ENCODE data around the gene DST. TPM values are rescaled to one million over a fixed set of nuclear protein-coding genes. Genes with fewer than 3 reads are reported as not detected.
A peak's percentile ranks its signal among the peaks of the same experiment; 100 is the strongest.

DST gene
- total RNA-seq, 4 donors from 2014 or later, result 114 to 219 (median 204) TPM

GRCh38 chr6:56574292-56574691, 68.4 kb downstream of the DST start:
- H3K9me3 ChIP-seq, result no peaks in the 10 kb centered on the region
- H3K27ac ChIP-seq, result peak overlapping the region in 1 of 4 donors; percentile 3
- intact Hi-C loops (cut with DNase I; ENCODE audit: low total_unique reads) (no loop called here), in situ Hi-C loops (cut with MboI; ENCODE audit: low sequenced_read_pairs in 4 of 4) (loop anchor here in 1 of 4 donors (10.0 kb wide), 1 partner anchor 209 kb away; no protein-coding TSS in a partner anchor)
- H3K4me1 ChIP-seq, result no peaks in the 10 kb centered on the region
- no peaks in the 10 kb centered on the region for H3K27me3 ChIP-seq
- no peak for ATAC-seq
- H3K4me3 ChIP-seq, result no peak overlapping the region
- TF ChIP-seq CTCF (IDR thresholded peaks at IDR 0.05 in 4 of 5, conservative IDR thresholded peaks at IDR 0.05 in 1 of 5) (no peak), POLR2A (IDR thresholded peaks at IDR 0.05) (no peak)
- no peak for DNase-seq
- H3K36me3 ChIP-seq, result peaks cover 0 to 28% of the 10 kb centered on the region in 2 donors

- Histone ChIP-seq H3K27me3 (no peaks in the 10 kb centered on the region), H3K9me3 (no peaks in the 10 kb centered on the region), H3K4me1 (no peaks in the 10 kb centered on the region), H3K36me3 (peaks cover 0 to 30% of the 10 kb centered on the region in 2 donors), H3K4me3 (no peak overlapping the region), H3K27ac (peak overlapping the region in 1 of 4 donors; percentile 3)
- intact Hi-C loops (cut with DNase I; ENCODE audit: low total_unique reads) (no loop called here), in situ Hi-C loops (cut with MboI; ENCODE audit: low sequenced_read_pairs in 4 of 4) (loop anchor here in 1 of 4 donors (10.0 kb wide), 1 partner anchor 209 kb away; no protein-coding TSS in a partner anchor)
- no peak for TF ChIP-seq POLR2A (IDR thresholded peaks at IDR 0.05)
- TF ChIP-seq CTCF (IDR thresholded peaks at IDR 0.05 in 4 of 5, conservative IDR thresholded peaks at IDR 0.05 in 1 of 5), result no peak
- ATAC-seq (no peak), DNase-seq (no peak)
Observed at GRCh38 chr6:56573624-56574023, 69.1 kb downstream of the DST start.

- Histone ChIP-seq H3K4me1 (no peaks in the 10 kb centered on the region), H3K27me3 (no peaks in the 10 kb centered on the region), H3K4me3 (no peak overlapping the region), H3K36me3 (peaks cover 0 to 31% of the 10 kb centered on the region in 2 donors), H3K27ac (peak overlapping the region in 1 of 4 donors; percentile 6), H3K9me3 (no peaks in the 10 kb centered on the region)
- in situ Hi-C loops (cut with MboI; ENCODE audit: low sequenced_read_pairs in 4 of 4), result loop anchor here in 1 of 4 donors (10.0 kb wide), 1 partner anchor 208 kb away; no protein-coding TSS in a partner anchor
- ATAC-seq (no peak), DNase-seq (no peak)
- TF ChIP-seq CTCF (IDR thresholded peaks at IDR 0.05 in 4 of 5, conservative IDR thresholded peaks at IDR 0.05 in 1 of 5), result no peak
- TF ChIP-seq POLR2A (IDR thresholded peaks at IDR 0.05), result no peak
- intact Hi-C loops (cut with DNase I; ENCODE audit: low total_unique reads), result no loop called here
Observed at GRCh38 chr6:56572788-56573471, 69.8 kb downstream of the DST start.

GRCh38 chr6:56571605-56572004, 71.1 kb downstream of the DST start:
- intact Hi-C loops (cut with DNase I; ENCODE audit: low total_unique reads), result loop anchor here (2.0 kb wide), 1 partner anchor 213 kb away; no protein-coding TSS in a partner anchor
- no peak overlapping the region for H3K27ac ChIP-seq
- no peak overlapping the region for H3K4me3 ChIP-seq
- H3K9me3 ChIP-seq, result no peaks in the 10 kb centered on the region
- no peaks in the 10 kb centered on the region for H3K27me3 ChIP-seq
- peaks cover 0 to 29% of the 10 kb centered on the region in 2 donors for H3K36me3 ChIP-seq
- no peak for DNase-seq
- TF ChIP-seq CTCF (IDR thresholded peaks at IDR 0.05 in 4 of 5, conservative IDR thresholded peaks at IDR 0.05 in 1 of 5) (no peak), POLR2A (IDR thresholded peaks at IDR 0.05) (no peak)
- in situ Hi-C loops (cut with MboI; ENCODE audit: low sequenced_read_pairs in 4 of 4), result loop anchor here in 1 of 4 donors (10.0 kb wide), 1 partner anchor 207 kb away; no protein-coding TSS in a partner anchor
- H3K4me1 ChIP-seq, result no peaks in the 10 kb centered on the region
- ATAC-seq, result no peak

All from gastrocnemius medialis (tissue), 4 donors.